ENCODE results near the gene PLD4.

PLD4 gene

GRCh38 chr14:104976198-104977007, 51.7 kb downstream of the PLD4 start:
- no peak overlapping the region for H3K4me3 ChIP-seq (ENCODE audit: low read length)
- H3K79me2 ChIP-seq (ENCODE audit: control insufficient read depth, low read length): no peaks in the 10 kb centered on the region
- H3K27ac ChIP-seq (ENCODE audit: low read depth, low read length): no peak overlapping the region
- H3K4me1 ChIP-seq (ENCODE audit: control insufficient read depth, low read length): peaks cover 9% of the 10 kb centered on the region
- H4K20me1 ChIP-seq (ENCODE audit: control insufficient read depth, insufficient read depth, low read depth, low read length): no peaks in the 10 kb centered on the region
- H3K4me2 ChIP-seq (ENCODE audit: low read length): peak overlapping the region; percentile 43
- H3F3A ChIP-seq (ENCODE audit: control insufficient read depth, insufficient read depth): no peaks in the 10 kb centered on the region
- H3K9me2 ChIP-seq (replicated peaks; ENCODE audit: control insufficient read depth, low read length): no peaks in the 10 kb centered on the region
- TF ChIP-seq EZH2phosphoT487 (IDR thresholded peaks at IDR 0.05; ENCODE audit: borderline replicate concordance, low read length) (no peak), CTCF (IDR thresholded peaks at IDR 0.05; ENCODE audit: low read depth, low read length, poor library complexity, severe bottlenecking) (peak; percentile 80)
- no peaks in the 10 kb centered on the region for H3K9me3 ChIP-seq (ENCODE audit: control insufficient read depth, insufficient read depth, low read length)
- H3K27me3 ChIP-seq (ENCODE audit: control insufficient read depth, low read length): peaks cover 37% of the 10 kb centered on the region
- no peaks in the 10 kb centered on the region for H3K36me3 ChIP-seq (ENCODE audit: control insufficient read depth, low read length)

- Histone ChIP-seq H3K27me3 (ENCODE audit: control insufficient read depth, low read length) (peaks cover 39% of the 10 kb centered on the region), H3K4me2 (ENCODE audit: low read length) (peak overlapping the region; percentile 54), H3K4me3 (ENCODE audit: low read length) (no peak overlapping the region)
These were observed 52.5 kb downstream of the PLD4 start for GRCh38 chr14:104977008-104977680.

GRCh38 chr14:104977681-104978653, 53.3 kb downstream of the PLD4 start, which contains the start of gene AHNAK2:
Gene AHNAK2, minus strand, starts transcription at chr14:104978374. Its CDS starts 137 bp downstream, at chr14:104978237.
- Histone ChIP-seq H3K4me2 (ENCODE audit: low read length) (peak within 1 kb of the TSS; percentile 54), H3K36me3 (ENCODE audit: control insufficient read depth, low read length) (no peaks in the 10 kb centered on the region), H3K27ac (ENCODE audit: low read depth, low read length) (no peak within 1 kb of the TSS), H3K9me2 (replicated peaks; ENCODE audit: control insufficient read depth, low read length) (no peaks in the 10 kb centered on the region), H4K20me1 (ENCODE audit: control insufficient read depth, insufficient read depth, low read depth, low read length) (no peaks in the 10 kb centered on the region), H3K27me3 (ENCODE audit: control insufficient read depth, low read length) (peaks cover 46% of the 10 kb centered on the region), H3K9me3 (ENCODE audit: control insufficient read depth, insufficient read depth, low read length) (no peaks in the 10 kb centered on the region), H3K4me3 (ENCODE audit: low read length) (peak within 1 kb of the TSS; percentile 55), H3K79me2 (ENCODE audit: control insufficient read depth, low read length) (no peaks in the 10 kb centered on the region), H3F3A (ENCODE audit: control insufficient read depth, insufficient read depth) (no peaks in the 10 kb centered on the region), H3K4me1 (ENCODE audit: control insufficient read depth, low read length) (peaks cover 14% of the 10 kb centered on the region)
- TF ChIP-seq CTCF (IDR thresholded peaks at IDR 0.05; ENCODE audit: low read depth, low read length, poor library complexity, severe bottlenecking): no peak
- TF ChIP-seq EZH2phosphoT487 (IDR thresholded peaks at IDR 0.05; ENCODE audit: borderline replicate concordance, low read length): no peak; the same call in 1 of the 2 replicates

More at GRCh38 chr14:104977008-104977680, 52.5 kb downstream of the PLD4 start:
- no peak overlapping the region for H3K27ac ChIP-seq (ENCODE audit: low read depth, low read length)
- H3K79me2 ChIP-seq (ENCODE audit: control insufficient read depth, low read length): no peaks in the 10 kb centered on the region
- no peaks in the 10 kb centered on the region for H3K36me3 ChIP-seq (ENCODE audit: control insufficient read depth, low read length)
- no peaks in the 10 kb centered on the region for H3K9me3 ChIP-seq (ENCODE audit: control insufficient read depth, insufficient read depth, low read length)
- no peaks in the 10 kb centered on the region for H4K20me1 ChIP-seq (ENCODE audit: control insufficient read depth, insufficient read depth, low read depth, low read length)
- H3F3A ChIP-seq (ENCODE audit: control insufficient read depth, insufficient read depth): no peaks in the 10 kb centered on the region
- no peaks in the 10 kb centered on the region for H3K9me2 ChIP-seq (replicated peaks; ENCODE audit: control insufficient read depth, low read length)
- peaks cover 9% of the 10 kb centered on the region for H3K4me1 ChIP-seq (ENCODE audit: control insufficient read depth, low read length)
- TF ChIP-seq EZH2phosphoT487 (IDR thresholded peaks at IDR 0.05; ENCODE audit: borderline replicate concordance, low read length): no peak
- TF ChIP-seq CTCF (IDR thresholded peaks at IDR 0.05; ENCODE audit: low read depth, low read length, poor library complexity, severe bottlenecking): no peak
